Measurements from ENCODE around the gene PIM3. TPM values are rescaled to one million over a fixed set of nuclear protein-coding genes. Genes with fewer than 3 reads are reported as not detected.

PIM3 gene
- total RNA-seq, 1 donor, result 19.9 TPM

DNA sequence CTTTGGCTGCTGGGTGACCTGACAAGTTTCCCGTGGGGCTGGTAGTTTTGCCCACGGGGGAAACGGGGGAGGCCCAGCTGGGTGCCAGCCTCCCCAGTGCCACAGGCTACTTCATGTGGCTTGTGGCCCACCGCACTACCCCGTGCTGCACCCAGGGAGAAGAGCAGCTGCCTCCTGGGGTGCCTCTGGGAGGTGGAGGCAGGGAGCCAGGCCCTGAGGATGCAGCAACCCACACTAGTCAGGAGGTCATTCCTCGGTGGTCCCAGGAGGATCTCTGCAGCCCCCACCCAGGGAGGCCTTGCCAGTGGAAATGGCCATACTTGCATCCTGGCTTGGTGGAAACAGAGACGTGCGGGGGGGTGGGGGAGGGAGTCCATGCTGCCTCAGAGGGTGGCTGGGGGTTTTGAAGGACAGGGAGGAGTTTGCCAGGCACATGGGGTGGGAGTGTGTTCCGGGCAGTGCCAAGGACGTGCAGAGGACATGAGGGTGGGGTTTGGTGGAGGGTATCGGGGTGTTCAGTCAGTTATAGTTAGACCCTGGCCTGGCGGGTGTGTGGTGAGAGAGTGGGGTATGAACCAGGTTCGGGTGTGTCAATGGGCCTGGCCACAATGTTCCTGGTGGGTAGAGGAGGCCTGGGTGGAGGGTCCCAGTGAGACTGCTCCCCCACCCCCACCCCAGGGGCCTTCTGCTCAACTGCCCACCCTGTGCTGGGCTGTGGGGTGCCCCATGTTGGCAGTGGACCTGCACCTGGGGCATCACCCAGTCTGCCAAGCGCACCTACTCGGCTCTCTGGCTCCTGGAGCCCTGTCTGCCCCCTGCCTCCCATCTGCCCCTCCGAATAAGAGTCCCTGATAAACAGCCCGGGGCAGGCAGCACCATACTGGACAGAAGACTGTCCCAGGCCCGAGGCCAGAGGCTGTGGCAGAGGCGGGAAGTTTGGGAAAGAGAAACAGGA is 3.8 kb downstream of the PIM3 start:
- Histone ChIP-seq H2AFZ (ENCODE audit: low read length) (no peak overlapping the region), H3K4me2 (ENCODE audit: insufficient read depth, low read length) (no peak overlapping the region), H3K9me3 (ENCODE audit: low read depth, low read length) (no peaks in the 10 kb centered on the region), H3K4me1 (ENCODE audit: insufficient read depth, low read length) (peaks cover 30% of the 10 kb centered on the region), H3K27me3 (ENCODE audit: insufficient read depth, low read length) (no peaks in the 10 kb centered on the region), H4K20me1 (ENCODE audit: insufficient read depth, low read length) (peaks cover 13% of the 10 kb centered on the region), H3K4me3 (ENCODE audit: insufficient read depth, low read length) (no peak overlapping the region), H3K27ac (ENCODE audit: low read depth, low read length) (no peak overlapping the region), H3K36me3 (ENCODE audit: insufficient read depth, low read length) (peaks cover 14% of the 10 kb centered on the region), H3K79me2 (ENCODE audit: insufficient read depth, low read length) (peaks cover 37% of the 10 kb centered on the region)
- TF ChIP-seq, protein P1, sequence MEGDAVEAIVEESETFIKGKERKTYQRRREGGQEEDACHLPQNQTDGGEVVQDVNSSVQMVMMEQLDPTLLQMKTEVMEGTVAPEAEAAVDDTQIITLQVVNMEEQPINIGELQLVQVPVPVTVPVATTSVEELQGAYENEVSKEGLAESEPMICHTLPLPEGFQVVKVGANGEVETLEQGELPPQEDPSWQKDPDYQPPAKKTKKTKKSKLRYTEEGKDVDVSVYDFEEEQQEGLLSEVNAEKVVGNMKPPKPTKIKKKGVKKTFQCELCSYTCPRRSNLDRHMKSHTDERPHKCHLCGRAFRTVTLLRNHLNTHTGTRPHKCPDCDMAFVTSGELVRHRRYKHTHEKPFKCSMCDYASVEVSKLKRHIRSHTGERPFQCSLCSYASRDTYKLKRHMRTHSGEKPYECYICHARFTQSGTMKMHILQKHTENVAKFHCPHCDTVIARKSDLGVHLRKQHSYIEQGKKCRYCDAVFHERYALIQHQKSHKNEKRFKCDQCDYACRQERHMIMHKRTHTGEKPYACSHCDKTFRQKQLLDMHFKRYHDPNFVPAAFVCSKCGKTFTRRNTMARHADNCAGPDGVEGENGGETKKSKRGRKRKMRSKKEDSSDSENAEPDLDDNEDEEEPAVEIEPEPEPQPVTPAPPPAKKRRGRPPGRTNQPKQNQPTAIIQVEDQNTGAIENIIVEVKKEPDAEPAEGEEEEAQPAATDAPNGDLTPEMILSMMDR (IDR thresholded peaks at IDR 0.05; ENCODE audit: extremely low read depth, low read depth, low read length), result no peak
- DNase-seq (ENCODE audit: insufficient read length, low spot score, missing footprints), result peak; percentile 81

DNA sequence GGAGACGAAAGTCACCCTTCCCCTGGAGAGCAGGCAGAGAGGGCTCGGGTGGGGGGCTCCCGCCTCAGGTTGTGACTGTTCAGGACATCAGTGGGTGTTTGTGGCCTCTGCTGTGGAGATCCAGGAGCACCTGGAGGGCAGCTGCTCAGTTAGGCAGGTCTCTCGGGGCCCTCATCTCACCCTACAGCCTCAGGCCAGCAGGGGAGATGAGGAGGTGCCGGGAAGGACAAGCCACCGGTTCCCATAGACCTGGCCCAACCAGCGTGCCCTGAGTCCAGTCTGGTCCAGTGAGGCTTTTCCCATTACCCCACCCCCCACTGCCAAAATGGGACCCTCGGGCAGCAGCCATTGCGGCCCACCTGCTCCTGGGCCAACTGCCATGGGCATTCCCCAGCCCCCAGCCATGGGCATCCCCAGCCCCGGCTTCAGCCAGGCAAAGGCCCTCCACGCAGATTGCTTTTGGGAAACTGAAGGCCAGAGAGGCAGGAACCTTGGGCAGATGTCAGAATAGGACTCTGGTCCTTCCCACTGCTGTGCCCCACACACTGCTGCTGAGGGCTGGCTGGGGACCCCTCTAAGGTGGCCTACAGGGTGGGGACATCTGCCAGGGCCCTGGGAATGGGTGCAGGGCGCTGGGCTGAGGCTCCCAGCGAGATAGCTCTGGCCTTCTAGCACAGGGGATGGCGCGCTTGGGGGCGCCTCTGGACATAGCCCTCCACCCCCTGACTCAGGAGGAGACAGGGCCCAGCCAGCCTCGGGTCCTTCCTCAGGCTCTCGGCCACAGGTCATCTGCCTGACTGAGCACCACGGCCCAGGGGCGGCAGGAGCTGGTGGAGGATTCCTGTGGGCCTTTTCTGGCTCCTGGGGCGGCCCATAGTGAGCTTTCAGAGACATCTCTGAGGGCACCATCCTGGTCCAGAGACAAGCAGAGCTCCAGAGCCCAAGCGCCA is 4.8 kb downstream of the PIM3 start:
- Histone ChIP-seq H2AFZ (ENCODE audit: low read length) (no peak overlapping the region), H3K36me3 (ENCODE audit: insufficient read depth, low read length) (peaks cover 14% of the 10 kb centered on the region), H3K4me2 (ENCODE audit: insufficient read depth, low read length) (no peak overlapping the region), H3K4me3 (ENCODE audit: insufficient read depth, low read length) (no peak overlapping the region), H3K4me1 (ENCODE audit: insufficient read depth, low read length) (peaks cover 27% of the 10 kb centered on the region), H3K27ac (ENCODE audit: low read depth, low read length) (no peak overlapping the region), H3K27me3 (ENCODE audit: insufficient read depth, low read length) (no peaks in the 10 kb centered on the region), H4K20me1 (ENCODE audit: insufficient read depth, low read length) (peaks cover 13% of the 10 kb centered on the region), H3K79me2 (ENCODE audit: insufficient read depth, low read length) (peaks cover 37% of the 10 kb centered on the region), H3K9me3 (ENCODE audit: low read depth, low read length) (no peaks in the 10 kb centered on the region)
- peak; percentile 84 for DNase-seq (ENCODE audit: insufficient read length, low spot score, missing footprints)
- TF ChIP-seq, protein P1 (IDR thresholded peaks at IDR 0.05; ENCODE audit: extremely low read depth, low read depth, low read length), result no peak

DNA sequence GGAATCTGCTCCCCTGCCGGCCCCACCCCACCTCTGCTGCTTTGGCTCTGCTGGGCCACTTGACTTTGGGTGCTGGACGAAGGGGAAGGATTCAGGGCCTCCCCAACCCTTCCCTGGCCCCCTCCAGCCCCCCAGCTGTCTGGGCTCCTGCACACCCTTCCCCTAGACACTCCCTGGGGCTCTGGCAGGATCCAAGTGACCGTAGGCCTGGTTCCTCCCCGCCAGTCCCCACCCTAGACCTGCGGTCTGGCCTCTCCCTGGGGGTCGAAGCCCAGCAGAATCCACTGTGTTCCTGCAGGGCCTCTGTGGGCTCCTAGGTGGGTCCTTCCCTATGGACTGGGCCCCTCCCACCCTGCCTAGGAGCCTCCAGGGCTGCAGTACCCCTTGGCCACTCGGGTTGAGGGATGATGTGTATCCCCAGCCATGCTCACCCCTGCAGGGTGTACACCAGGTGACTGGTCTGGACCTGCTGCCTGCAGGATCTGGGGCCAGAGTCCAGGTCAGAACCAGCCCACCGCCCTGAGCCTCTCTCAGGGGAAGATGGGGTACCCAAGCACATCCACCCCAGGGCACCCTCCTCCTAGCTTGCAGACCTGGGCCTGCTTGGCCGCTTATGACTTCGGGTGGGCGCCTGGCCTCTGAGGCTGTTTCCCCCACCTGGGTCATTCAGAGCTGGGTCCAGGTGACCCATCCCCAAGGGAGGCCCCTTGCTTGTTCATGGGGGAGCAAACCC is 5.6 kb downstream of the PIM3 start:
- no peak overlapping the region for H3K27ac ChIP-seq (ENCODE audit: low read depth, low read length)
- H3K4me3 ChIP-seq (ENCODE audit: insufficient read depth, low read length), result no peak overlapping the region
- peaks cover 13% of the 10 kb centered on the region for H4K20me1 ChIP-seq (ENCODE audit: insufficient read depth, low read length)

More for the DNA sequence above, 5.6 kb downstream of the PIM3 start:
- H3K27me3 ChIP-seq (ENCODE audit: insufficient read depth, low read length), result no peaks in the 10 kb centered on the region
- peaks cover 32% of the 10 kb centered on the region for H3K4me1 ChIP-seq (ENCODE audit: insufficient read depth, low read length)
- no peak overlapping the region for H3K4me2 ChIP-seq (ENCODE audit: insufficient read depth, low read length)
- TF ChIP-seq, protein P1 (IDR thresholded peaks at IDR 0.05; ENCODE audit: extremely low read depth, low read depth, low read length), result no peak
- no peak overlapping the region for H2AFZ ChIP-seq (ENCODE audit: low read length)
- no peaks in the 10 kb centered on the region for H3K9me3 ChIP-seq (ENCODE audit: low read depth, low read length)
- H3K79me2 ChIP-seq (ENCODE audit: insufficient read depth, low read length), result peaks cover 37% of the 10 kb centered on the region
- peaks cover 14% of the 10 kb centered on the region for H3K36me3 ChIP-seq (ENCODE audit: insufficient read depth, low read length)
- DNase-seq (ENCODE audit: insufficient read length, low spot score, missing footprints), result peak; percentile 74

All from osteoblast (primary cell).